NCI-H2029 treated with DMSO at 0.1 percent for 48 hours (cell line): ENCODE results near the gene EGFL7.
"Not testable (repeated sequence)": the region's sequence is repeated elsewhere in the genome, so short reads cannot be mapped to it uniquely, and the experiment has no call there.

Source experiments
- DNase-seq: peaks from one replicate; lab custom pipeline; 2025; lab: John Stamatoyannopoulos, UW

The EGFL7 gene

GRCh38 chr9:136698635-136699246 lies 36.0 kb downstream of the EGFL7 start:
- no peak for DNase-seq

GRCh38 chr9:136700304-136700703 lies 37.6 kb downstream of the EGFL7 start:
- no peak for DNase-seq

- no peak for DNase-seq
Observed at GRCh38 chr9:136700959-136701667, 38.4 kb downstream of the EGFL7 start.

- DNase-seq = no peak
Observed at GRCh38 chr9:136701668-136702053, 38.9 kb downstream of the EGFL7 start.

GRCh38 chr9:136703276-136703860 lies 40.7 kb downstream of the EGFL7 start:
- DNase-seq = no peak

GRCh38 chr9:136704741-136705140 lies 42.0 kb downstream of the EGFL7 start:
- DNase-seq = not testable (repeated sequence)

- no peak for DNase-seq
Observed at GRCh38 chr9:136705564-136705963, 42.8 kb downstream of the EGFL7 start.

- no peak for DNase-seq
Observed at GRCh38 chr9:136707011-136707410, 44.3 kb downstream of the EGFL7 start.

- DNase-seq = no peak
Observed at GRCh38 chr9:136707849-136708517, 45.3 kb downstream of the EGFL7 start.

- no peak for DNase-seq
Observed at GRCh38 chr9:136709454-136710109, 46.9 kb downstream of the EGFL7 start.

- DNase-seq = no peak
Observed at GRCh38 chr9:136710543-136710942, 47.8 kb downstream of the EGFL7 start.

GRCh38 chr9:136711219-136711648 lies 48.5 kb downstream of the EGFL7 start:
- not testable (repeated sequence) for DNase-seq

- no peak for DNase-seq
Observed at GRCh38 chr9:136711751-136712689, 49.3 kb downstream of the EGFL7 start, which contains the start of gene DIPK1B. Gene DIPK1B, plus strand, starts transcription at chr9:136712572. Its CDS starts 94 bp downstream, at chr9:136712666.

GRCh38 chr9:136712690-136713544 lies 50.2 kb downstream of the EGFL7 start:
- DNase-seq = no peak

GRCh38 chr9:136713550-136713949 lies 50.8 kb downstream of the EGFL7 start:
- DNase-seq = no peak

- no peak for DNase-seq
Observed at GRCh38 chr9:136714096-136714892, 51.6 kb downstream of the EGFL7 start.

- DNase-seq = no peak
Observed at GRCh38 chr9:136714893-136715274, 52.2 kb downstream of the EGFL7 start.

- DNase-seq = no peak
Observed at GRCh38 chr9:136717399-136717798, 54.7 kb downstream of the EGFL7 start.
